ENCODE data around the gene BMP4. TPM values are rescaled to one million over a fixed set of nuclear protein-coding genes. Genes with fewer than 3 reads are reported as not detected.

Gene BMP4
- total RNA-seq, 4 donors from 2014 or later = 12.1 to 53.6 (median 20.2) TPM

- no peaks in the 10 kb centered on the region for H3K4me1 ChIP-seq
- H3K27me3 ChIP-seq = peaks cover 0 to 4% of the 10 kb centered on the region in 2 donors
- H3K27ac ChIP-seq = no peak overlapping the region
- H3K9me3 ChIP-seq = no peaks in the 10 kb centered on the region
- TF ChIP-seq POLR2A (IDR thresholded peaks at IDR 0.05) (no peak), CTCF (IDR thresholded peaks at IDR 0.05) (no peak)
- no peak overlapping the region for H3K4me3 ChIP-seq
- DNase-seq = no peak
- H3K36me3 ChIP-seq = peaks cover 0 to 9% (median 0%) of the 10 kb centered on the region in 3 donors
Measured at GRCh38 chr14:53947452-53948204, 9.0 kb downstream of the BMP4 start.

DNA sequence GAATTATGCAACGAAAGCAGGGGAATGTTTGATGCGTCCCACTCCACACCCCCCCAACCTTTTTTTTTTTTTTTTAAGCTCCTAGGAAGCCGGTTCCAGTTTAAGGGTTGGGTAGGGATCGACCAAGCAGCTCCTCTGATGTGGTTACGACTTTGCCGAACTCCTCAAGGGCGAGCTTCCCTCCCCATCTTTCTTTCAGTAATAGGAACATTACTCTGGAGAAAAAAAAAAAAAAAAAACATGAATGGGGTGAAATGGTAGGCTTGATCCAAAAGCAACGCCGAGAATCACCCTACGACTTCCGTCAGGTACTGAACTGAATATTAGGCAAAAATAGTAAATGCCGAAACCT, 9.6 kb downstream of the BMP4 start:
- peaks cover 0 to 9% (median 0%) of the 10 kb centered on the region in 3 donors for H3K36me3 ChIP-seq
- H3K27ac ChIP-seq = no peak overlapping the region
- H3K9me3 ChIP-seq = no peaks in the 10 kb centered on the region
- DNase-seq = no peak
- H3K4me3 ChIP-seq = peak overlapping the region in 2 of 4 donors; percentile 58 to 61
- peaks cover 0 to 4% of the 10 kb centered on the region in 2 donors for H3K27me3 ChIP-seq
- TF ChIP-seq POLR2A (IDR thresholded peaks at IDR 0.05) = no peak
- no peak for TF ChIP-seq CTCF (IDR thresholded peaks at IDR 0.05)
- no peaks in the 10 kb centered on the region for H3K4me1 ChIP-seq

DNA sequence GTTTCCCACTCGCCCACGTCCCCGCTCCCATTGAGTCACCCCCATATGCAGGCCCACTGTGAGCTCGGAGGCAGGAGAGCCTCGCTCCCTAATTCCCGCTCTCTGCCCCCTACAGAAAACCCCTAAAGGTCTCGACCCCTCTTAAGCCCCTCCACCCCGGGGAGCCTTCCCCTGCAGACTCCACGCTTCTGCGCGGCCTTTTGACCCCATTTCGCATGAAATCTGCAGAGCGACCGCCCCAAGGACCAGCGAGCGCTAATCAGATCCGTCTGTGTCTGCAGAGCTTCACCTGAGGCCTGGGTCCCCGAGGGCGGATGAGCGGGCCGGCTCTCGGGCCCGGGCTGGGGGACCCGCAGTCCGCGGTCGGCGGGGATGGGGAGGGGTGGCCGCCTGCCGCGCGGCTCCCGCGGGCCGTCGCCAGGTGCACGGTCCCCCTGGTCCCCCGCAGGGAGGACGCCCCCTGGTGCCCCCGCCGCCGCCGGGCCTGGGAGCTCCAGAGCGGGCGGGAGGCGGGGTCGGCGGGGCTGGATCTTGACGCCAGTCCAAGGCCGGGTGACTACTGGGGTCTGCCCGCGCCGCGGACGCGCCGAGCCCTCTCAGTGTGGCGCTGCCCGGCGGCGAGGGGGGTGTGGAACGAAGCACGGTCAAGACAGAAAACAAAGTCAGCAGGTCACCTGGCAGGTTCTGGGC, 10.1 kb downstream of the BMP4 start:
- H3K4me3 ChIP-seq = peak overlapping the region in 2 of 4 donors; percentile 58 to 61

DNA sequence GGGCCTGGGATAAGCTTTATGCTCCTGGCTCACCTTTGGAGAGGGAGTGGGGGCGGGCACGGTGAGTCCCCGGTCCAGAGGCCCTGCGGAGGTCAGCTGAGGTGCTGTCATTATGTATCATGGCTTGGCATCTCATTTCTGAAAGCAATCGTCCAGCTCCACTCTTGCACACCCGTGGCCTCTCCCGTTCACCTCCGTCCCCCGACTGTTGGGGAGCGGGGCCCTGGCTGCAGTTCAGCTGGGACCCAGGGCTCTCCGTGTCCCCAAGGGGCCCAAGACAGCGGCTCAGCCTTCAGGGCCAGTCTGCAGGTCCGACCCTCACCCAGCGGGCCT, 10.6 kb downstream of the BMP4 start:
- Histone ChIP-seq H3K4me1 (no peaks in the 10 kb centered on the region), H3K27ac (no peak overlapping the region), H3K9me3 (no peaks in the 10 kb centered on the region), H3K36me3 (peaks cover 0 to 9% (median 0%) of the 10 kb centered on the region in 3 donors), H3K27me3 (peaks cover 0 to 4% of the 10 kb centered on the region in 2 donors), H3K4me3 (no peak overlapping the region)
- TF ChIP-seq POLR2A (IDR thresholded peaks at IDR 0.05) (no peak), CTCF (IDR thresholded peaks at IDR 0.05) (no peak)
- no peak for DNase-seq

More for the DNA sequence above, 10.1 kb downstream of the BMP4 start:
- TF ChIP-seq POLR2A (IDR thresholded peaks at IDR 0.05) (no peak), CTCF (IDR thresholded peaks at IDR 0.05) (no peak)
- H3K9me3 ChIP-seq = no peaks in the 10 kb centered on the region
- DNase-seq = peak in 1 of 3 donors; percentile 57
- H3K27ac ChIP-seq = no peak overlapping the region
- peaks cover 0 to 9% (median 0%) of the 10 kb centered on the region in 3 donors for H3K36me3 ChIP-seq
- H3K27me3 ChIP-seq = peaks cover 0 to 4% of the 10 kb centered on the region in 2 donors
- H3K4me1 ChIP-seq = no peaks in the 10 kb centered on the region

DNA sequence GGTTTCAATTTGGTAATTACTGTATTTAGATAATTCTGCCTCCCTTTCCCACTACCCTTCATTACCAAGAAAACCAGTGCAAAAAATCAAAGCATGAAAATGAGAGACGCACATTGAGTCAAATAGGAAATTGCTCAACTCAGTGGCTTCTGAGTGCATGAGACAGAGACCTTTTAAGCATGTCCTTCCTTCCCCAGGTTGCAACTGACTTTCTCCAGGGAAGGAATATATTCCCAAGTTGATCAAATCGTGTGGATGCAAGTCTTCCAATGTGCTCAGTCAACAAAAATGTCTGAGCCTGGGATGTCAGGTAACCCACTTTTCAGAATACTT, 12.9 kb downstream of the BMP4 start:
- DNase-seq = no peak
- Histone ChIP-seq H3K27me3 (peaks cover 0 to 4% of the 10 kb centered on the region in 2 donors), H3K36me3 (no peaks in the 10 kb centered on the region), H3K4me3 (no peak overlapping the region), H3K27ac (no peak overlapping the region), H3K9me3 (no peaks in the 10 kb centered on the region), H3K4me1 (no peaks in the 10 kb centered on the region)
- TF ChIP-seq CTCF (IDR thresholded peaks at IDR 0.05) = no peak
- TF ChIP-seq POLR2A (IDR thresholded peaks at IDR 0.05) = no peak

Data from Peyer's patch (tissue), 4 donors.